IPS-18c (cell line): ENCODE data around the gene PREX1.
"Not testable (repeated sequence)": the region's sequence is repeated elsewhere in the genome, so short reads cannot be mapped to it uniquely, and the experiment has no call there.

Source experiments
- H3K4me3 ChIP-seq: 2 replicates; pipeline ENCODE4 v1.7.0; 2013; ENCODE audit warnings: low read depth, mild to moderate bottlenecking, low read length, moderate library complexity; ENCODE audit not compliant: insufficient read depth
- H3K9me3 ChIP-seq: one replicate; pipeline ENCODE4 v1.6.1; 2013; ENCODE audit warnings: mild to moderate bottlenecking, low read length, moderate library complexity; ENCODE audit not compliant: control insufficient read depth, insufficient read depth

The PREX1 gene, protein sequence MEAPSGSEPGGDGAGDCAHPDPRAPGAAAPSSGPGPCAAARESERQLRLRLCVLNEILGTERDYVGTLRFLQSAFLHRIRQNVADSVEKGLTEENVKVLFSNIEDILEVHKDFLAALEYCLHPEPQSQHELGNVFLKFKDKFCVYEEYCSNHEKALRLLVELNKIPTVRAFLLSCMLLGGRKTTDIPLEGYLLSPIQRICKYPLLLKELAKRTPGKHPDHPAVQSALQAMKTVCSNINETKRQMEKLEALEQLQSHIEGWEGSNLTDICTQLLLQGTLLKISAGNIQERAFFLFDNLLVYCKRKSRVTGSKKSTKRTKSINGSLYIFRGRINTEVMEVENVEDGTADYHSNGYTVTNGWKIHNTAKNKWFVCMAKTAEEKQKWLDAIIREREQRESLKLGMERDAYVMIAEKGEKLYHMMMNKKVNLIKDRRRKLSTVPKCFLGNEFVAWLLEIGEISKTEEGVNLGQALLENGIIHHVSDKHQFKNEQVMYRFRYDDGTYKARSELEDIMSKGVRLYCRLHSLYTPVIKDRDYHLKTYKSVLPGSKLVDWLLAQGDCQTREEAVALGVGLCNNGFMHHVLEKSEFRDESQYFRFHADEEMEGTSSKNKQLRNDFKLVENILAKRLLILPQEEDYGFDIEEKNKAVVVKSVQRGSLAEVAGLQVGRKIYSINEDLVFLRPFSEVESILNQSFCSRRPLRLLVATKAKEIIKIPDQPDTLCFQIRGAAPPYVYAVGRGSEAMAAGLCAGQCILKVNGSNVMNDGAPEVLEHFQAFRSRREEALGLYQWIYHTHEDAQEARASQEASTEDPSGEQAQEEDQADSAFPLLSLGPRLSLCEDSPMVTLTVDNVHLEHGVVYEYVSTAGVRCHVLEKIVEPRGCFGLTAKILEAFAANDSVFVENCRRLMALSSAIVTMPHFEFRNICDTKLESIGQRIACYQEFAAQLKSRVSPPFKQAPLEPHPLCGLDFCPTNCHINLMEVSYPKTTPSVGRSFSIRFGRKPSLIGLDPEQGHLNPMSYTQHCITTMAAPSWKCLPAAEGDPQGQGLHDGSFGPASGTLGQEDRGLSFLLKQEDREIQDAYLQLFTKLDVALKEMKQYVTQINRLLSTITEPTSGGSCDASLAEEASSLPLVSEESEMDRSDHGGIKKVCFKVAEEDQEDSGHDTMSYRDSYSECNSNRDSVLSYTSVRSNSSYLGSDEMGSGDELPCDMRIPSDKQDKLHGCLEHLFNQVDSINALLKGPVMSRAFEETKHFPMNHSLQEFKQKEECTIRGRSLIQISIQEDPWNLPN (N-terminal part only)

GRCh38 chr20:48827855-48828733 lies at the start of gene PREX1:
PREX1 (minus strand) TSS chr20:48827999; CDS start chr20:48827860, 139 bp downstream.
- peak within 1 kb of the TSS; percentile 71 for H3K4me3 ChIP-seq
- H3K9me3 ChIP-seq, result peaks cover 2% of the 10 kb centered on the region

- no peak overlapping the region for H3K4me3 ChIP-seq
- no peaks in the 10 kb centered on the region for H3K9me3 ChIP-seq
These were observed 49.5 kb upstream of the PREX1 start for GRCh38 chr20:48877304-48877703.

DNA sequence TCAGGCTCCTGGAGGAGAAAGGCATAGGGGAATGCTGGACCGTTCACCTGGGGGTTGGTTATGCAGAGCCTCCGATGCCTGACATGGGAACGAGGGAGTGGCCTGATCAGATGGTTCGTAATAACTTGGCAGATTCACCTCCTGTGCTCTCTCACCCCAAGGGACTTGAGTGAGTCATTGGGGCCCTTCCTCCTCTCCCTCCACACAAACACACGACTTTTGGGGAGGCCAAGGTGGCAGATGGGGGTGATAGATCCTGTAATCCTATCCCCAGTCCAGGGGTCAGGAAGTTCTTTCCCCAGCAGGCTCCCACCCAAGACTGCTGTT lies 48.1 kb upstream of the PREX1 start:
- Histone ChIP-seq H3K4me3 (no peak overlapping the region), H3K9me3 (no peaks in the 10 kb centered on the region)

- no peak overlapping the region for H3K4me3 ChIP-seq
These were observed 47.6 kb upstream of the PREX1 start for GRCh38 chr20:48875233-48875913.

DNA sequence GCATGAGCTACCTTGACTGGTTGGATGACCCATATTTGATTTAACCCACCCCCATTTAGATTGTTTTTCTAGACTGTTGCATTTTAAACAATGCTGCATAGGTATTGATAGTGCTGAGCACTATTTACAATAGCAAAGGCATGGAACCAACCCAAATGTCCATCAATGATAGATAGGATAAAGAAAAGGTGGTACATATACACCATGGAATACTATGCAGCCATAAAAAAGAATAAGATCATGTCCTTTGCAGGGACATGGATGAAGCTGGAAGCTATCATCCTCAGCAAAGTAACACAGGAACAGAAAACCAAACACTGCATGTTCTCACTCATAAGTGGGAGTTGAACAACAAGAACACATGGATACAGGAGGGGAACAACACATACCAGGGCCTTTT lies 41.6 kb upstream of the PREX1 start:
- not testable (repeated sequence) for H3K4me3 ChIP-seq, H3K9me3 ChIP-seq

More at GRCh38 chr20:48875233-48875913, 47.6 kb upstream of the PREX1 start:
- no peaks in the 10 kb centered on the region for H3K9me3 ChIP-seq

- H3K4me3 ChIP-seq, result no peak overlapping the region
- H3K9me3 ChIP-seq, result no peaks in the 10 kb centered on the region
These were observed 39.1 kb upstream of the PREX1 start for GRCh38 chr20:48866936-48867335.

DNA sequence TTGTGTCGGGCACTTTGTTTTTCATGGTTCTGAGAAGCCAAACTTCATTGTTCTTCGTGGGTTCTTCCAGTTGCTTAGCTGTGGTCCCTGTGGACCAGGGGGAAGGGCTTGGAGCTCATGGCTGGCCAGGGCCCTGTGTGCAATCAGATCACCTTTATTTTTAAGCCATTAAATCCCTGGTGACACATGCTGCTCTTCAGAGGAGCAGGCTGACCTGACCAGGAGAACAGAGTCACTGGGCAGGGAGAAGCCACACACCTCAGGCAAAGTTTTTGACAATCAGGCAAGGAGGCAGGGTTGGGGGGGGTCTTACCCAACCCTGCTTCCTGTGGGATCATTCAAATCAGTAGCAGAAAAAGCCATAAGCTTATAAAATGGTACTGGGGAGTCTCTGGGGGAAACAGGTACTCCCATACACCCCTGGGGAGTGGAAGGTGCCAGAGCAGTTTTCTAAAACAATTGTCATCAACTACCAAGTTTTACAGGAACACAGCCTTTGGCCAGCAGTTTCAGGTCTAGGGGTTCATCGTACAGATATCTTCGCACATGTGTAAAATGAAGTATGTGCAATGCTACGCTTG lies 37.0 kb upstream of the PREX1 start:
- Histone ChIP-seq H3K4me3 (no peak overlapping the region), H3K9me3 (no peaks in the 10 kb centered on the region)

DNA sequence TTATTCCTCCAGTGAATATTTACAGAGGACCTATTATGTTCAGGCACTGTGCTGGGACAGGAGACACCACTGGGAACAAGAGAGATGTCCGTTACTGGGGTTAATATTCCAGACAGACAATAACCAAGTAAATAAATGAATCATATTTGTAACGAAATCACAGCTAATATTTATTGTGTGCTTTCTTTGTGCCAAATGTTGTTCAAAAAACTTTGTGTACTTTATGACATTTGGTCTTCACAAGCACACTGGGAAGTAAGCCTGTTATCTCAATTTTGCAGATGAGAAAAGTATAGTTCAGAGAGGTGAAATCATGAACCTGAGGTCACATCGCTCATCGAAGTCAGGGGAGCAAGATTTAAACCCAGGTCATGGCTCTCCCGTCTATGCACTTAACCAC lies 36.5 kb upstream of the PREX1 start:
- no peak overlapping the region for H3K4me3 ChIP-seq

GRCh38 chr20:48862279-48862678 lies 34.5 kb upstream of the PREX1 start:
- Histone ChIP-seq H3K9me3 (no peaks in the 10 kb centered on the region), H3K4me3 (no peak overlapping the region)

More for the DNA sequence above, 36.5 kb upstream of the PREX1 start:
- H3K9me3 ChIP-seq, result no peaks in the 10 kb centered on the region

- Histone ChIP-seq H3K4me3 (no peak overlapping the region), H3K9me3 (no peaks in the 10 kb centered on the region)
These were observed 33.6 kb upstream of the PREX1 start for GRCh38 chr20:48861444-48861843.

GRCh38 chr20:48858075-48858790 lies 30.4 kb upstream of the PREX1 start:
- no peak overlapping the region for H3K4me3 ChIP-seq
- no peaks in the 10 kb centered on the region for H3K9me3 ChIP-seq

GRCh38 chr20:48856130-48856529 lies 28.3 kb upstream of the PREX1 start:
- Histone ChIP-seq H3K9me3 (no peaks in the 10 kb centered on the region), H3K4me3 (no peak overlapping the region)

DNA sequence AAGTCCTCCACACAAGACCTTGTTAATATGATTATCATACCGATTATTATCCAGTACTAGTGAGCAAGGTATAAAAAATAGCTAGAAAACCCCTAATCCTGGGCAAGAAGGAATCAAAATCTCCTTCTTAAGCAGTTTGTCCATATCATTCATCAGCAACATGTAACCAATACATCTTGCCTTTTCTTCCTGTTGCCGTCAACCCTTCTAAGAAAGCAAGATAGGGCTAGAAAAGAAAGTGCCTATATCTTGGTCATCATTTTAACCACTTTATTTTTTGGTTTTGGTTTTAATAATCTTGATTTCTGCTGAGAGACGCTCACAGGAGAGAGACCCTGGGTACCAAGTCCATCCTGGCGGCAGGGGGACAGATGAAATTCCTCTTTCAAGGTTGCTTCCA lies 27.2 kb upstream of the PREX1 start:
- Histone ChIP-seq H3K9me3 (no peaks in the 10 kb centered on the region), H3K4me3 (no peak overlapping the region)

GRCh38 chr20:48852609-48853008 lies 24.8 kb upstream of the PREX1 start:
- Histone ChIP-seq H3K9me3 (no peaks in the 10 kb centered on the region), H3K4me3 (no peak overlapping the region)

DNA sequence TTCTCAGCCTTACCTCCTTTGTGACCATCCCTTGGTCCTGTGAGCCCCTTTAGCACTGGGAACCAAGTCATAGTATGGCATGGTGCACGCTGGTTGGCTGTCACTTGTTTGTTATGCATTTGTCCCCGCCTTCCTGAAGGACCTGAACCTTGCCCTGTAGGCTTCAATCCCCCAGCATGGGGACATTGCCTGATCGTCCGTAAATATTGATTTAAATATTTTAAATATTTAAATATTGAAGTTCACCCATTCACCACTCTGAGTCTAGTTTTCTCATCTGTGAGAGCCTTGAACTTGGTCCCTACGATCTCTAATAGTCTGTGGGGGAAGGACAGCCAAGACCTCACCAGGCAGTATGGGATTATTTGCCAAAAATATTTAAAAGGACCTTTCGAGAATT lies 23.8 kb upstream of the PREX1 start:
- no peaks in the 10 kb centered on the region for H3K9me3 ChIP-seq

More for the DNA sequence above, 23.8 kb upstream of the PREX1 start:
- H3K4me3 ChIP-seq, result no peak overlapping the region
